Osteoblast (primary cell): ENCODE data around the gene SPTBN5. TPM values are rescaled to one million over a fixed set of nuclear protein-coding genes. Genes with fewer than 3 reads are reported as not detected.

Experiments used
- DNase-seq: peaks from one replicate; pipeline ENCODE4 v3.0.0; 2011; ENCODE audit warnings: low spot score, mixed read lengths; ENCODE audit not compliant: insufficient read length; ENCODE audit errors: missing footprints
- H2AFZ ChIP-seq: 2 replicates; pipeline ENCODE4 v1.6.0; 2011; ENCODE audit warnings: mild to moderate bottlenecking, low read length
- H3K27ac ChIP-seq: 2 replicates; pipeline ENCODE4 v1.5.1; 2011; ENCODE audit warnings: mild to moderate bottlenecking, low read depth, low read length, moderate library complexity
- H3K27me3 ChIP-seq: 2 replicates; pipeline ENCODE4 v1.6.0; 2012; ENCODE audit warnings: mild to moderate bottlenecking, control low read depth, inconsistent platforms, low read length, moderate library complexity; ENCODE audit not compliant: insufficient read depth
- H3K36me3 ChIP-seq: 2 replicates; pipeline ENCODE4 v1.5.1; 2011; ENCODE audit warnings: mild to moderate bottlenecking, low read length, control low read depth, moderate library complexity; ENCODE audit not compliant: insufficient read depth
- H3K4me1 ChIP-seq: 2 replicates; pipeline ENCODE4 v1.5.1; 2011; ENCODE audit warnings: mild to moderate bottlenecking, low read length, control low read depth, moderate library complexity; ENCODE audit not compliant: insufficient read depth
- H3K4me2 ChIP-seq: 2 replicates; pipeline ENCODE4 v1.6.0; 2011; ENCODE audit warnings: mild to moderate bottlenecking, low read length; ENCODE audit not compliant: insufficient read depth
- H3K4me3 ChIP-seq: fragments of 200-600 bp; sonication (generic); 3 replicates; pipeline ENCODE4 v1.5.1; 2012; ENCODE audit warnings: mild to moderate bottlenecking, low read length, inconsistent platforms; ENCODE audit not compliant: insufficient read depth
- H3K79me2 ChIP-seq: 2 replicates; pipeline ENCODE4 v1.6.0; 2012; ENCODE audit warnings: mild to moderate bottlenecking, low read length, control low read depth, inconsistent platforms; ENCODE audit not compliant: insufficient read depth
- H3K9me3 ChIP-seq: 2 replicates; pipeline ENCODE4 v1.5.1; 2011; ENCODE audit warnings: low read depth, low read length, control low read depth
- H4K20me1 ChIP-seq: 2 replicates; pipeline ENCODE4 v1.6.0; 2012; ENCODE audit warnings: mild to moderate bottlenecking, low read length, control low read depth; ENCODE audit not compliant: insufficient read depth
- total RNA-seq: library from RNA; depleted of rRNA; stranded (reverse); fragments of >200 nt; gene quantifications from 2 replicates; pipeline ENCODE4 v1.2.3, GENCODE V29; 2012
- TF ChIP-seq, protein P1 (sequence below): IDR thresholded peaks from 2 replicates; pipeline ENCODE4 v1.5.1; 2011; ENCODE audit warnings: mild to moderate bottlenecking, low read depth, low read length, moderate library complexity; ENCODE audit errors: extremely low read depth

SPTBN5 gene
- total RNA-seq, 1 donor, result 0.36 TPM

DNA sequence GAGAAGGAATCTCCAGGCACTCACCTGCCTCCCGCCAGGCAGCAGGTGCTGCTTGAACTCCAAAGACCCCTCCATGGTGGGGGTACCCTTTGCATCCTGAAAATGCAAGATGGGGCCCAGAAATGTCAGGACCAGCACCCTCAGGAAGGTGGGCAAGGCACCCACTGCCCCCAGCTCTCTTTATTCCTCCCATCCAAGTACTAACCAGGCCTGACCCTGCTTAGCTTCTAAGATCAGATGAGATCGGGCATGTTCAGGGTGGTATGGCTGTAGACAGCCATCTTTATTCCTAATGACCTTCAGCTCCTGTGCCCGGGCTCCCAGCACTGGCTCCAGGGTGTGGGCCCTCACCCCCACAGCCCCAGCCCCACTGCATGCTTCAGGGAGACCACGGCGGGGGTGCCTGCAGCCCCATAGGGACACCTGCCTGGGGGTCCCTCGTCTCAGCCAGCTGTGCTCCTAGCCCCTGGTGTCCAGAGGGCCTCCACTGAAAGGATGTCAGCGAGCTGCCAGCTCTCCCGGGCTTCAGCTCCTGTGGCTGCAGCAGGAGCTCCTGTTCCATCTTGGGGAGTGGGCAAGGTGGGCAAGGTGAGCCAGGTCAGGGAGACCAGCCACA, 42.0 kb downstream of the SPTBN5 start:
- peaks cover 8% of the 10 kb centered on the region for H3K36me3 ChIP-seq
- TF ChIP-seq, protein P1, sequence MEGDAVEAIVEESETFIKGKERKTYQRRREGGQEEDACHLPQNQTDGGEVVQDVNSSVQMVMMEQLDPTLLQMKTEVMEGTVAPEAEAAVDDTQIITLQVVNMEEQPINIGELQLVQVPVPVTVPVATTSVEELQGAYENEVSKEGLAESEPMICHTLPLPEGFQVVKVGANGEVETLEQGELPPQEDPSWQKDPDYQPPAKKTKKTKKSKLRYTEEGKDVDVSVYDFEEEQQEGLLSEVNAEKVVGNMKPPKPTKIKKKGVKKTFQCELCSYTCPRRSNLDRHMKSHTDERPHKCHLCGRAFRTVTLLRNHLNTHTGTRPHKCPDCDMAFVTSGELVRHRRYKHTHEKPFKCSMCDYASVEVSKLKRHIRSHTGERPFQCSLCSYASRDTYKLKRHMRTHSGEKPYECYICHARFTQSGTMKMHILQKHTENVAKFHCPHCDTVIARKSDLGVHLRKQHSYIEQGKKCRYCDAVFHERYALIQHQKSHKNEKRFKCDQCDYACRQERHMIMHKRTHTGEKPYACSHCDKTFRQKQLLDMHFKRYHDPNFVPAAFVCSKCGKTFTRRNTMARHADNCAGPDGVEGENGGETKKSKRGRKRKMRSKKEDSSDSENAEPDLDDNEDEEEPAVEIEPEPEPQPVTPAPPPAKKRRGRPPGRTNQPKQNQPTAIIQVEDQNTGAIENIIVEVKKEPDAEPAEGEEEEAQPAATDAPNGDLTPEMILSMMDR, result no peak

DNA sequence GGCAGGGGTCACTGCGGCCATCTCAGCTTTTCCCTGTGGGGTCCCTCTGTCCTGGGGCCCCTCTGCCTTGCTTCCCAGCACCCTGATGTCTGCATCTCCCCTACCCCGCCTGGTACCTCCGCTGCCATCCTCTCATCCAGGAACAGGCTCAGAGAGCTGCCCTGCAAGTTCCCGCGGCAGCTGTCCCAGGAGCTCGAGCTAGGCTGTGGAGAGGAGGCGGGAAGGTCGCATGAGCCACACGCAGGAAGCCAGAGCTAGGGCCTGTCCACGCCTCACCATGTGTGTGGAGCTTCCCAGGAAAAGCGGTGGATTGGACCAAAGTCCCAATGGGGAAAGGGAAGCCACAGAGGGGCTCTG, 42.7 kb downstream of the SPTBN5 start:
- H3K4me2 ChIP-seq, result no peak overlapping the region
- peaks cover 8% of the 10 kb centered on the region for H3K36me3 ChIP-seq
- H3K27ac ChIP-seq, result no peak overlapping the region
- H3K27me3 ChIP-seq, result peaks cover 24% of the 10 kb centered on the region
- H3K9me3 ChIP-seq, result no peaks in the 10 kb centered on the region
- TF ChIP-seq, protein P1, result no peak
- no peaks in the 10 kb centered on the region for H3K79me2 ChIP-seq
- no peaks in the 10 kb centered on the region for H3K4me1 ChIP-seq
- DNase-seq, result no peak
- peaks cover 4% of the 10 kb centered on the region for H4K20me1 ChIP-seq
- no peak overlapping the region for H3K4me3 ChIP-seq
- no peak overlapping the region for H2AFZ ChIP-seq

More for the DNA sequence above, 42.0 kb downstream of the SPTBN5 start:
- H3K4me3 ChIP-seq, result no peak overlapping the region
- DNase-seq, result no peak
- H2AFZ ChIP-seq, result no peak overlapping the region
- H3K9me3 ChIP-seq, result no peaks in the 10 kb centered on the region
- H3K4me1 ChIP-seq, result no peaks in the 10 kb centered on the region
- H3K27me3 ChIP-seq, result peaks cover 24% of the 10 kb centered on the region
- no peak overlapping the region for H3K27ac ChIP-seq
- H4K20me1 ChIP-seq, result peaks cover 4% of the 10 kb centered on the region
- no peak overlapping the region for H3K4me2 ChIP-seq
- H3K79me2 ChIP-seq, result no peaks in the 10 kb centered on the region

DNA sequence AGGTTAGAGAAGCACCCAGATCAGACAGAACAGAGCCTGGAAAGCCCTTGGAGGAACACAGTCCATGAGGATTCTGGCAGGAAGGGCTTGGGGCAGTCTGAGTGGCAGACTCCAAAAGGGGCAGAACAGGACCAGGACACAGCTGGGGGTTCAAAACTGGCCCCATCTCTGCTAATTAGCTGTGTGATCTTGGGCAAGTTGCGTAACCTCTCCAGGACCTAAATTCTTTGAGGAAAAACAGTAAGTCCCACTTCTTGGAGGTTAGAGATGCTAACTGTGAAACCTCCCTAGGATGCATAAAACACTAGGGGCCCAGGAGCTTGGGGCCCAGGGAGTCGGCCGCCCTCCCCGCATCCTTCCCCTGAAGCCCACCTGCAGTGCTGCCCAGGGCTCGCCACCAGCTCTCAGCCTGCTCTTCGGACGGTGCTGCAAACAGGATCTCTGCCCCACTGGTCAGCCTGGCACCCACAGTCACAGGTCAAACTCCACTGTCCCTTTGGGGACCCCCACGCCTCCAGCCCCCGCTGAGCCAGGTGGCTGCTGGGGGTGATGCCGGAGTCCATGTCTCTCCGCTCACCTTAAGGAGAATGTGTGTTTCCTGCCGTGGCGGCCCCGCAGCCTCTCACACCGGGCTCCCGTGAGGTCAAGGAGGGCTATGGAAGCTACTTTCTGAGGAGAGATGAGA, 43.2 kb downstream of the SPTBN5 start:
- no peaks in the 10 kb centered on the region for H3K79me2 ChIP-seq
- no peaks in the 10 kb centered on the region for H3K9me3 ChIP-seq
- DNase-seq, result no peak
- H3K4me1 ChIP-seq, result no peaks in the 10 kb centered on the region
- no peak overlapping the region for H3K4me2 ChIP-seq
- peaks cover 8% of the 10 kb centered on the region for H3K36me3 ChIP-seq
- H2AFZ ChIP-seq, result no peak overlapping the region
- TF ChIP-seq, protein P1, result no peak
- no peak overlapping the region for H3K27ac ChIP-seq
- peaks cover 4% of the 10 kb centered on the region for H4K20me1 ChIP-seq
- H3K4me3 ChIP-seq, result no peak overlapping the region
- peaks cover 24% of the 10 kb centered on the region for H3K27me3 ChIP-seq

DNA sequence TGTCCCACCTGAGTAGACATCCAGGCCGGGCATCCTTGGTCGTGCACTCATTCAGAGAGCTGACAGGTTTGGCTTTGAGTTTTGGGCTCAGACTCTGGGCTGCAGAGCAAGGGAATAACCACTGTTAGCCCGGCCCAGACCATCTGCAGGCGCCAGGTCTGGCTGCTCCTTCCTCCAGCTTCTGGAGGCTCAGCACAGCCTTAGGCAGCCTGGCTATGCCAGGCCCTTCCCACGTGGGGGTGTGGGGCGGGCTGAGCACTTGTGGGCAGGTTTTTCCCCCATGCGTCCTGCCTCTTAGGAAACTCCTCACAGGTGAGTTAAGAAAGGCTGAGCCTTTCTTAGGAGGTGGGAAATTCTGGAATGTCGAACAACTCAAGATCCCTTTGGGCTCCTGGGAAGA, 44.0 kb downstream of the SPTBN5 start:
- no peak overlapping the region for H2AFZ ChIP-seq
- no peak for DNase-seq
- peaks cover 4% of the 10 kb centered on the region for H4K20me1 ChIP-seq
- H3K9me3 ChIP-seq, result no peaks in the 10 kb centered on the region
- peaks cover 8% of the 10 kb centered on the region for H3K36me3 ChIP-seq
- H3K4me2 ChIP-seq, result no peak overlapping the region
- H3K4me1 ChIP-seq, result no peaks in the 10 kb centered on the region
- no peak overlapping the region for H3K27ac ChIP-seq
- no peaks in the 10 kb centered on the region for H3K79me2 ChIP-seq
- peaks cover 18% of the 10 kb centered on the region for H3K27me3 ChIP-seq
- no peak overlapping the region for H3K4me3 ChIP-seq
- TF ChIP-seq, protein P1, result no peak
